OCI-LY3 (cell line): ENCODE results near the gene HOXA5.

Experiments
- CTCF ChIP-seq: fragments of 200-600, 300-600 bp; sonication (generic); IDR thresholded peaks from 2 replicates; pipeline ENCODE4 v1.5.1; 2014; ENCODE audit warnings: antibody characterized with exemption, low read length, low read depth
- EZH2phosphoT487 ChIP-seq: fragments of 200-600 bp; shearing (Covaris generic); IDR thresholded peaks from 2 replicates; pipeline ENCODE4 v1.6.1; 2018; ENCODE audit warnings: antibody characterized with exemption, mixed run types, low read depth

GRCh38 chr7:27157702-27158431, 14.4 kb upstream of the HOXA5 start:
- TF ChIP-seq EZH2phosphoT487 (no peak), CTCF (no peak)
